Gastroesophageal sphincter (tissue), 4 donors: ENCODE measurements around the gene SLC25A10. TPM values are rescaled to one million over a fixed set of nuclear protein-coding genes. Genes with fewer than 3 reads are reported as not detected.
A peak's percentile ranks its signal among the peaks of the same experiment; 100 is the strongest.

Source experiments
- ATAC-seq: fragments of 150-250 bp; one replicate; pipeline ENCODE4 v1.9.1; 2016; ENCODE audit warnings: mild to moderate bottlenecking, moderate library complexity
- H3K27ac ChIP-seq, 4 donors: fragments of 200-600 bp; sonication (generic) in 3 of 4; 1 replicate in 3 of 4; 2 replicates in 1 of 4; pipeline ENCODE4 v1.5.1; 2016 to 2019
- H3K27me3 ChIP-seq: fragments of 200-600 bp; sonication (generic); one replicate; pipeline ENCODE4 v1.5.1; 2019
- H3K36me3 ChIP-seq, 2 donors: fragments of 200-600 bp; sonication (generic); one replicate each; pipeline ENCODE4 v1.5.1; 2019; ENCODE audit warnings: control low read depth in 1 of 2
- H3K4me1 ChIP-seq, 3 donors: fragments of 200-600 bp; sonication (generic); 1 replicate in 2 of 3; 2 replicates in 1 of 3; pipeline ENCODE4 v1.5.1; 2016 to 2019; ENCODE audit warnings: control low read depth in 2 of 3
- H3K4me3 ChIP-seq, 2 donors: fragments of 200-600 bp; sonication (generic); one replicate each; pipeline ENCODE4 v1.5.1; 2019; ENCODE audit warnings: mild to moderate bottlenecking in 1 of 2, moderate library complexity in 1 of 2
- H3K9me3 ChIP-seq, 3 donors: fragments of 200-600 bp; sonication (generic); one replicate each; pipeline ENCODE4 v1.5.1; 2017 to 2019; ENCODE audit warnings: control low read depth in 2 of 3
- CTCF ChIP-seq, 4 experiments: fragments of 200-600 bp in 2 of 4; fragments of 450-650 bp in 2 of 4; sonication (generic) in 1 of 4; IDR thresholded peaks; one replicate each; pipeline ENCODE4 v1.5.1; 2017 to 2019; ENCODE audit warnings: antibody characterized with exemption in 4 of 4, mild to moderate bottlenecking in 2 of 4, moderate library complexity in 2 of 4
- EP300 ChIP-seq: sonication (generic); formaldehyde crosslinking; IDR thresholded peaks from one replicate; pipeline ENCODE4 v1.6.1; 2017; ENCODE audit warnings: antibody characterized with exemption, mild to moderate bottlenecking
- POLR2A ChIP-seq, 2 donors: fragments of 450-650 bp; IDR thresholded peaks; one replicate each; pipeline ENCODE4 v1.6.1; 2017; ENCODE audit warnings: antibody characterized with exemption in 2 of 2, mild to moderate bottlenecking in 2 of 2, moderate library complexity in 1 of 2
- POLR2AphosphoS5 ChIP-seq: sonication (generic); formaldehyde crosslinking; IDR thresholded peaks from one replicate; pipeline ENCODE4 v1.6.1; 2017; ENCODE audit warnings: antibody characterized with exemption
- WGBS, 2 donors: methylation state at CpG; one replicate each; pipeline ENCODE4 v1.1.5; 2018; ENCODE audit warnings: low coverage in 1 of 2; 5-methylcytosine and 5-hydroxymethylcytosine counted together
- total RNA-seq, 4 donors: library from RNA; depleted of rRNA; stranded (reverse); fragments of >200 nt; gene quantifications; one replicate each; pipeline ENCODE4 v1.1.0, GENCODE V29; 2016

Gene SLC25A10
- total RNA-seq, 4 donors from 2014 or later, result 3.0 to 8.8 (median 5.0) TPM

GRCh38 chr17:81733507-81734404 lies 21.7 kb downstream of the SLC25A10 start:
- Histone ChIP-seq H3K9me3 (no peaks in the 10 kb centered on the region), H3K27ac (no peak overlapping the region), H3K4me3 (no peak overlapping the region), H3K27me3 (peaks cover 97% of the 10 kb centered on the region), H3K4me1 (peaks cover 0 to 9% (median 0%) of the 10 kb centered on the region in 3 donors), H3K36me3 (no peaks in the 10 kb centered on the region)
- TF ChIP-seq POLR2A (IDR thresholded peaks at IDR 0.05) (no peak), CTCF (IDR thresholded peaks at IDR 0.05) (peak in 3 of 4 experiments; percentile 83 to 92 (median 90)), POLR2AphosphoS5 (no peak), EP300 (no peak)
- peak; percentile 88 for ATAC-seq
- WGBS, 2 donors, result 26% methylated on average over 14 of the region's 32 CpGs; no CpG with 5 or more reads in 1 of the 2 donors

- TF ChIP-seq CTCF (IDR thresholded peaks at IDR 0.05) (no peak), POLR2A (IDR thresholded peaks at IDR 0.05) (no peak), EP300 (no peak)
- Histone ChIP-seq H3K27me3 (peaks cover 91% of the 10 kb centered on the region), H3K4me3 (no peak overlapping the region), H3K9me3 (no peaks in the 10 kb centered on the region), H3K4me1 (peaks cover 0 to 9% (median 0%) of the 10 kb centered on the region in 3 donors), H3K27ac (no peak overlapping the region), H3K36me3 (no peaks in the 10 kb centered on the region)
- WGBS, 2 donors, result 86% methylated on average over 5 of the region's 35 CpGs; no CpG with 5 or more reads in 1 of the 2 donors
- no peak for ATAC-seq
These were observed 22.6 kb downstream of the SLC25A10 start for GRCh38 chr17:81734405-81735263.

- TF ChIP-seq CTCF (IDR thresholded peaks at IDR 0.05), result no peak
- TF ChIP-seq POLR2A (IDR thresholded peaks at IDR 0.05), result no peak
- no peak for TF ChIP-seq EP300
- TF ChIP-seq POLR2AphosphoS5, result no peak
- no peak overlapping the region for H3K4me3 ChIP-seq
- peaks cover 90% of the 10 kb centered on the region for H3K27me3 ChIP-seq
- H3K27ac ChIP-seq, result no peak overlapping the region
- no peak for ATAC-seq
- H3K9me3 ChIP-seq, result no peaks in the 10 kb centered on the region
- WGBS, 2 donors, result 7 to 25% methylated on average over 5 to 6 of the region's 30 CpGs
- peaks cover 0 to 9% (median 0%) of the 10 kb centered on the region in 3 donors for H3K4me1 ChIP-seq
- no peaks in the 10 kb centered on the region for H3K36me3 ChIP-seq
These were observed 23.4 kb downstream of the SLC25A10 start for GRCh38 chr17:81735264-81736102.

- TF ChIP-seq POLR2A (IDR thresholded peaks at IDR 0.05) (no peak), POLR2AphosphoS5 (no peak), CTCF (IDR thresholded peaks at IDR 0.05) (no peak), EP300 (no peak)
- H3K27ac ChIP-seq, result no peak overlapping the region
- H3K4me3 ChIP-seq, result no peak overlapping the region
- WGBS, 2 donors, result 90% methylated on average over 8 of the region's 31 CpGs; no CpG with 5 or more reads in 1 of the 2 donors
- H3K9me3 ChIP-seq, result no peaks in the 10 kb centered on the region
- no peak for ATAC-seq
- peaks cover 0 to 9% (median 0%) of the 10 kb centered on the region in 3 donors for H3K4me1 ChIP-seq
- H3K36me3 ChIP-seq, result no peaks in the 10 kb centered on the region
- peaks cover 80% of the 10 kb centered on the region for H3K27me3 ChIP-seq
These were observed 26.1 kb downstream of the SLC25A10 start for GRCh38 chr17:81737947-81738800.
